Neural cell (in vitro differentiated cells): ENCODE measurements around the gene SLC8A3.

Experiments used
- RAD21 ChIP-seq: fragments of 450-650 bp; conservative IDR thresholded peaks from 2 replicates; pipeline ENCODE4 v1.6.1; 2014; ENCODE audit warnings: antibody characterized with exemption, mild to moderate bottlenecking, moderate library complexity
- SMC3 ChIP-seq: fragments of 450-650 bp; conservative IDR thresholded peaks from 2 replicates; pipeline ENCODE4 v1.6.1; 2014; ENCODE audit warnings: antibody characterized with exemption, mild to moderate bottlenecking, moderate library complexity; ENCODE audit not compliant: poor library complexity
- TAF1 ChIP-seq: IDR thresholded peaks from 2 replicates; pipeline ENCODE4 v1.6.1; 2012; ENCODE audit warnings: low read depth
- TF ChIP-seq, protein P1 (sequence below): fragments of 450-650 bp; IDR thresholded peaks from 2 replicates; pipeline ENCODE4 v1.5.1; 2014; ENCODE audit warnings: antibody characterized with exemption, mild to moderate bottlenecking, moderate library complexity; ENCODE audit not compliant: poor library complexity, severe bottlenecking

DNA sequence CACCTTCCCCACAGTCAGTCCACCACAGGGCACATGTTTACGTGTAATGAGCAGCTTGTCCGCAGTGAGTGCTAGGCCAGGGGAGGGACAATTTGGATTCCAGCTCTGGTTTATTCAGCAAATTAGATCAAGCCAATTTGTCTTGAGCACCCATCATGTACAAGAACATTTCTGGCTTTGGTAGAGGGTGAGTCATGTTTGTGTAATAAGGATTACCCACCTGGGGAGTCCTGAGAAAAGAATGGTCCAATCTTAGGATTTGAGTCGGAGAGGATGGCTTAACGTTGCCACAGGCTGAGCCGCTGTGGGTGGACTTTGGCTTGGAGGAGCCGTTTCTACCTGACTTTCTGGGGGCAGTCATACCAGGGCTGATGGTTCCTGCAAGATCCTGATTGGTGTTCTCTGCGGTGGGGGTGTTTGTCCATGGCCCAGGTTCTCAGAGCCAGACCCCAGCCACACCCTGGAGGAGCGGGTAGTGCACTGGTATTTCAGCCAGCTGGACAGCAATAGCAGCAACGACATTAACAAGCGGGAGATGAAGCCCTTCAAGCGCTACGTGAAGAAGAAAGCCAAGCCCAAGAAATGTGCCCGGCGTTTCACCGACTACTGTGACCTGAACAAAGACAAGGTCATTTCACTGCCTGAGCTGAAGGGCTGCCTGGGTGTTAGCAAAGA lies 165.8 kb downstream of the SLC8A3 start:
- TF ChIP-seq, protein P1, sequence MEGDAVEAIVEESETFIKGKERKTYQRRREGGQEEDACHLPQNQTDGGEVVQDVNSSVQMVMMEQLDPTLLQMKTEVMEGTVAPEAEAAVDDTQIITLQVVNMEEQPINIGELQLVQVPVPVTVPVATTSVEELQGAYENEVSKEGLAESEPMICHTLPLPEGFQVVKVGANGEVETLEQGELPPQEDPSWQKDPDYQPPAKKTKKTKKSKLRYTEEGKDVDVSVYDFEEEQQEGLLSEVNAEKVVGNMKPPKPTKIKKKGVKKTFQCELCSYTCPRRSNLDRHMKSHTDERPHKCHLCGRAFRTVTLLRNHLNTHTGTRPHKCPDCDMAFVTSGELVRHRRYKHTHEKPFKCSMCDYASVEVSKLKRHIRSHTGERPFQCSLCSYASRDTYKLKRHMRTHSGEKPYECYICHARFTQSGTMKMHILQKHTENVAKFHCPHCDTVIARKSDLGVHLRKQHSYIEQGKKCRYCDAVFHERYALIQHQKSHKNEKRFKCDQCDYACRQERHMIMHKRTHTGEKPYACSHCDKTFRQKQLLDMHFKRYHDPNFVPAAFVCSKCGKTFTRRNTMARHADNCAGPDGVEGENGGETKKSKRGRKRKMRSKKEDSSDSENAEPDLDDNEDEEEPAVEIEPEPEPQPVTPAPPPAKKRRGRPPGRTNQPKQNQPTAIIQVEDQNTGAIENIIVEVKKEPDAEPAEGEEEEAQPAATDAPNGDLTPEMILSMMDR = no peak
- TF ChIP-seq TAF1 = no peak
- no peak for TF ChIP-seq RAD21
- TF ChIP-seq SMC3 = no peak
